ENCODE measurements around the gene CNKSR3. TPM values are rescaled to one million over a fixed set of nuclear protein-coding genes. Genes with fewer than 3 reads are reported as not detected.
A peak's percentile ranks its signal among the peaks of the same experiment; 100 is the strongest.

CNKSR3 gene
- total RNA-seq, 2 donors from 2014 or later: 5.9 to 8.0 TPM

GRCh38 chr6:154513601-154514320 lies 3.3 kb upstream of the CNKSR3 start:
- H3K9ac ChIP-seq (ENCODE audit: extremely low read depth, low read length, poor library complexity, severe bottlenecking): no peak overlapping the region
- peaks cover 9% of the 10 kb centered on the region for H3K27me3 Mint-ChIP-seq (ENCODE audit: insufficient read depth)
- no peaks in the 10 kb centered on the region for H3K36me3 Mint-ChIP-seq (ENCODE audit: low read depth)
- H3K27ac ChIP-seq (ENCODE audit: low read depth, low read length): no peak overlapping the region
- no peak overlapping the region for H3K4me3 Mint-ChIP-seq
- 70 to 74% methylated on average over 4 to 5 of the region's 5 CpGs for WGBS, 2 experiments (ENCODE audit: insufficient coverage in 1 of 2, insufficient read length in 1 of 2)
- peaks cover 5% of the 10 kb centered on the region for H3K4me1 ChIP-seq (ENCODE audit: control insufficient read depth, insufficient read depth, low read length)
- DNase-seq: no peak
- H3K27ac Mint-ChIP-seq: no peak overlapping the region
- peaks cover under 1% of the 10 kb centered on the region for H3K27me3 ChIP-seq (ENCODE audit: control insufficient read depth, insufficient read depth, low read length, poor library complexity, severe bottlenecking)
- H3K36me3 ChIP-seq (ENCODE audit: control insufficient read depth, insufficient read depth, low read length): no peaks in the 10 kb centered on the region
- peaks cover 42% of the 10 kb centered on the region for H3K4me1 Mint-ChIP-seq
- H3K9me3 ChIP-seq (ENCODE audit: control insufficient read depth, low read length): no peaks in the 10 kb centered on the region
- no peak for TF ChIP-seq CTCF (conservative IDR thresholded peaks at IDR 0.05)
- H3K9me3 Mint-ChIP-seq: no peaks in the 10 kb centered on the region
- no peak overlapping the region for H3K4me3 ChIP-seq (ENCODE audit: low read length)

GRCh38 chr6:154512201-154512600 lies 1.7 kb upstream of the CNKSR3 start:
- Mint-ChIP-seq H3K4me3 (peak overlapping the region; percentile 75), H3K27me3 (ENCODE audit: insufficient read depth) (peaks cover 22% of the 10 kb centered on the region), H3K27ac (no peak overlapping the region), H3K4me1 (peaks cover 52% of the 10 kb centered on the region), H3K9me3 (no peaks in the 10 kb centered on the region), H3K36me3 (ENCODE audit: low read depth) (no peaks in the 10 kb centered on the region)
- H3K9ac ChIP-seq (ENCODE audit: extremely low read depth, low read length, poor library complexity, severe bottlenecking): no peak overlapping the region
- H3K27me3 ChIP-seq (ENCODE audit: control insufficient read depth, insufficient read depth, low read length, poor library complexity, severe bottlenecking): peaks cover 7% of the 10 kb centered on the region
- WGBS, 2 experiments (ENCODE audit: insufficient coverage in 1 of 2, insufficient read length in 1 of 2): 63% methylated on average over 1 of the region's 1 CpG; no CpG with 5 or more reads in 1 of the 2 experiments
- H3K4me1 ChIP-seq (ENCODE audit: control insufficient read depth, insufficient read depth, low read length): peaks cover 5% of the 10 kb centered on the region
- no peak for DNase-seq
- H3K4me3 ChIP-seq (ENCODE audit: low read length): no peak overlapping the region
- no peak for TF ChIP-seq CTCF (conservative IDR thresholded peaks at IDR 0.05)
- H3K9me3 ChIP-seq (ENCODE audit: control insufficient read depth, low read length): no peaks in the 10 kb centered on the region
- H3K27ac ChIP-seq (ENCODE audit: low read depth, low read length): no peak overlapping the region
- no peaks in the 10 kb centered on the region for H3K36me3 ChIP-seq (ENCODE audit: control insufficient read depth, insufficient read depth, low read length)

- H3K4me1 ChIP-seq (ENCODE audit: control insufficient read depth, insufficient read depth, low read length): peaks cover 5% of the 10 kb centered on the region
- peak overlapping the region; percentile 75 for H3K4me3 Mint-ChIP-seq
- H3K27me3 Mint-ChIP-seq (ENCODE audit: insufficient read depth): peaks cover 25% of the 10 kb centered on the region
- H3K4me3 ChIP-seq (ENCODE audit: low read length): no peak overlapping the region
- no peak overlapping the region for H3K27ac ChIP-seq (ENCODE audit: low read depth, low read length)
- 53 to 87% methylated on average over 3 to 7 of the region's 7 CpGs for WGBS, 2 experiments (ENCODE audit: insufficient coverage in 1 of 2, insufficient read length in 1 of 2)
- H3K4me1 Mint-ChIP-seq: peaks cover 52% of the 10 kb centered on the region
- TF ChIP-seq CTCF (conservative IDR thresholded peaks at IDR 0.05): no peak
- peaks cover 7% of the 10 kb centered on the region for H3K27me3 ChIP-seq (ENCODE audit: control insufficient read depth, insufficient read depth, low read length, poor library complexity, severe bottlenecking)
- peaks cover 2% of the 10 kb centered on the region for H3K36me3 ChIP-seq (ENCODE audit: control insufficient read depth, insufficient read depth, low read length)
- no peaks in the 10 kb centered on the region for H3K9me3 Mint-ChIP-seq
- H3K9me3 ChIP-seq (ENCODE audit: control insufficient read depth, low read length): no peaks in the 10 kb centered on the region
- H3K27ac Mint-ChIP-seq: no peak overlapping the region
- H3K36me3 Mint-ChIP-seq (ENCODE audit: low read depth): no peaks in the 10 kb centered on the region
- H3K9ac ChIP-seq (ENCODE audit: extremely low read depth, low read length, poor library complexity, severe bottlenecking): no peak overlapping the region
- no peak for DNase-seq
Measured at GRCh38 chr6:154511791-154512190, 1.3 kb upstream of the CNKSR3 start.

All from endodermal cell (in vitro differentiated cells).